K562 treated with DMSO at 1 percent for 48 hours (cell line): Measurements from ENCODE around the gene PTPRN. TPM values are rescaled to one million over a fixed set of nuclear protein-coding genes. Genes with fewer than 3 reads are reported as not detected.

ENCODE experiments used
- total RNA-seq: library from RNA; unstranded; fragments of 300-600 nt; gene quantifications from 2 replicates; pipeline ENCODE4 v1.2.3, GENCODE V29; 2022; ENCODE audit warnings: low replicate concordance; ENCODE audit errors: extremely low read depth

Gene PTPRN
- total RNA-seq: not detected in 2 replicates

GRCh38 chr2:219309278-219309677, at the start of gene PTPRN:
PTPRN (minus strand) TSS chr2:219309401; CDS start chr2:219309332, 69 bp downstream.

GRCh38 chr2:219332542-219332941, 23.3 kb upstream of the PTPRN start, which contains the start of gene RESP18:
RESP18 (minus strand) TSS chr2:219332744.

GRCh38 chr2:219279151-219279915, 29.9 kb downstream of the PTPRN start, which contains the start of gene DNAJB2:
DNAJB2 (plus strand) TSS chr2:219279366; CDS start chr2:219279834, 468 bp downstream.

GRCh38 chr2:219253753-219254589, 55.2 kb downstream of the PTPRN start, which contains the start of gene TUBA4A:
TUBA4A (minus strand) TSS chr2:219253918; CDS start chr2:219253858, 60 bp downstream.

GRCh38 chr2:219252900-219253752, 56.1 kb downstream of the PTPRN start, which contains the start of gene TUBA4B:
TUBA4B (plus strand) TSS chr2:219253243; CDS start chr2:219253408, 165 bp downstream.

GRCh38 chr2:219245148-219245898, 63.9 kb downstream of the PTPRN start, which contains the start of the genes GLB1L and STK16:
GLB1L (minus strand) TSS chr2:219245444; CDS start chr2:219243573, 1,871 bp downstream.
STK16 (plus strand) TSS chr2:219245479; CDS start chr2:219246000, 521 bp downstream.

Other genes with a start within 250 kb of the PTPRN start
- not detected in 2 replicates for gene IHH, start 248.5 kb downstream of the PTPRN start, total RNA-seq
- not detected in 2 replicates for gene NHEJ1, start 148.6 kb downstream of the PTPRN start, total RNA-seq
- gene SLC23A3, start 139.4 kb downstream of the PTPRN start, total RNA-seq: not detected in 2 replicates
- gene CNPPD1, start 132.5 kb downstream of the PTPRN start, total RNA-seq: not detected in 2 replicates
- not detected in 2 replicates for gene RETREG2, start 131.1 kb downstream of the PTPRN start, total RNA-seq
- gene ZFAND2B, start 102.6 kb downstream of the PTPRN start, total RNA-seq: not detected in 2 replicates
- not detected in 2 replicates for gene ABCB6, start 90.4 kb downstream of the PTPRN start, total RNA-seq
- gene ATG9A, start 79.8 kb downstream of the PTPRN start, total RNA-seq: not detected in 2 replicates
- not detected in 2 replicates for gene ANKZF1, start 79.6 kb downstream of the PTPRN start, total RNA-seq
- not detected in 2 replicates for gene GLB1L, start 64.0 kb downstream of the PTPRN start, total RNA-seq
- not detected in 2 replicates for gene STK16, start 63.9 kb downstream of the PTPRN start, total RNA-seq
- not detected in 2 replicates for gene TUBA4B, start 56.2 kb downstream of the PTPRN start, total RNA-seq
- not detected in 2 replicates for gene TUBA4A, start 55.5 kb downstream of the PTPRN start, total RNA-seq
- gene DNAJB2, start 30.0 kb downstream of the PTPRN start, total RNA-seq: not detected in 2 replicates
- not detected in 2 replicates for gene RESP18, start 23.3 kb upstream of the PTPRN start, total RNA-seq
- not detected in 2 replicates for gene DNPEP, start 78.5 kb upstream of the PTPRN start, total RNA-seq
- not detected in 2 replicates for gene DES, start 109.0 kb upstream of the PTPRN start, total RNA-seq
- not detected in 2 replicates for gene SPEG, start 125.4 kb upstream of the PTPRN start, total RNA-seq
- 259 TPM in 1 of 2 replicates, not detected in the other for gene GMPPA, start 189.5 kb upstream of the PTPRN start, total RNA-seq
- not detected in 2 replicates for gene ASIC4, start 205.1 kb upstream of the PTPRN start, total RNA-seq
- gene CHPF, start 234.4 kb upstream of the PTPRN start, total RNA-seq: 168 TPM in 1 of 2 replicates, not detected in the other
- gene TMEM198, start 234.6 kb upstream of the PTPRN start, total RNA-seq: not detected in 2 replicates